Caco-2 (cell line): ENCODE results near the gene ARHGEF7. TPM values are rescaled to one million over a fixed set of nuclear protein-coding genes. Genes with fewer than 3 reads are reported as not detected.

Source experiments
- BruUV-seq: library from RNA; stranded (reverse); fragments of 400-500 nt; replicated peaks from 2 replicates; lab custom pipeline; 2021; lab: Mats Ljungman, UMichigan
- CTCF ChIA-PET: fragments of 300-600 bp; sonication (Branson Sonifier 250); formaldehyde crosslinking; loops from one replicate; lab custom pipeline; 2022; ENCODE audit warnings: antibody characterized with exemption; lab: Charles Lee
- POLR2A ChIA-PET: fragments of 300-600 bp; sonication (Branson Sonifier 250); formaldehyde crosslinking; loops from one replicate; lab custom pipeline; 2022; ENCODE audit warnings: antibody characterized with exemption; lab: Charles Lee
- DNase-seq, 2 experiments: peaks; one replicate each; pipeline versions ENCODE4 v3.0.0 to v3.0.0-alpha.2; 2020 to 2022
- H3K27me3 ChIP-seq: replicated peaks from 2 replicates; pipeline ENCODE4 v1.6.0; 2011; ENCODE audit warnings: low read length; ENCODE audit not compliant: control insufficient read depth, insufficient read depth
- H3K36me3 ChIP-seq: 2 replicates; pipeline ENCODE4 v1.5.1; 2011; ENCODE audit warnings: low read length; ENCODE audit not compliant: control insufficient read depth, insufficient read depth
- H3K4me1 ChIP-seq: fragments of 250-450 bp; sonication (Bioruptor Pico); 2 replicates; pipeline ENCODE4 v1.5.1; 2020; ENCODE audit warnings: mild to moderate bottlenecking
- H3K4me3 ChIP-seq: 2 replicates; pipeline ENCODE4 v1.5.1; 2011; ENCODE audit warnings: low read depth, mild to moderate bottlenecking, control low read depth, low read length
- H3K9me3 ChIP-seq: fragments of 250-450 bp; sonication (Bioruptor Pico); 2 replicates; pipeline ENCODE4 v1.5.1; 2020; ENCODE audit warnings: mild to moderate bottlenecking, moderate library complexity
- H3K27ac Mint-ChIP-seq: one replicate; pipeline ENCODE4 v1.8.0; 2022; ENCODE audit warnings: mixed read lengths; ENCODE audit not compliant: unreplicated experiment
- H3K27me3 Mint-ChIP-seq: one replicate; pipeline ENCODE4 v1.8.0; 2022; ENCODE audit warnings: mixed read lengths; ENCODE audit not compliant: insufficient read depth, unreplicated experiment
- H3K36me3 Mint-ChIP-seq: one replicate; pipeline ENCODE4 v1.8.0; 2022; ENCODE audit warnings: mild to moderate bottlenecking, mixed read lengths; ENCODE audit not compliant: insufficient read depth, unreplicated experiment
- H3K4me1 Mint-ChIP-seq: one replicate; pipeline ENCODE4 v1.8.0; 2022; ENCODE audit warnings: low read depth, mixed read lengths; ENCODE audit not compliant: unreplicated experiment
- H3K4me3 Mint-ChIP-seq: one replicate; pipeline ENCODE4 v1.8.0; 2022; ENCODE audit warnings: mild to moderate bottlenecking, moderate library complexity, mixed read lengths; ENCODE audit not compliant: unreplicated experiment
- H3K9me3 Mint-ChIP-seq: one replicate; pipeline ENCODE4 v1.8.0; 2022; ENCODE audit warnings: mixed read lengths; ENCODE audit not compliant: unreplicated experiment
- intact Hi-C: fragments of 100-400 bp; cut with micrococcal nuclease; formaldehyde crosslinking; loops from one replicate; pipeline ENCODE4 v1.10.0; 2022; ENCODE audit not compliant: unreplicated experiment
- total RNA-seq: library from RNA; stranded (reverse); gene quantifications from 2 replicates; pipeline ENCODE4 v1.2.3, GENCODE V29; 2022
- TF ChIP-seq, protein P1 (sequence below), 2 experiments: fragments of 200-600 bp in 1 of 2; IDR thresholded peaks; 1 replicate in 1 of 2; 2 replicates in 1 of 2; pipeline versions ENCODE4 v1.5.1 to v1.8.0; 2011 to 2022; ENCODE audit warnings: antibody characterized with exemption in 1 of 2, control low read depth in 1 of 2, inconsistent platforms in 1 of 2, low read depth in 1 of 2, low read length in 1 of 2, mild to moderate bottlenecking in 1 of 2, moderate library complexity in 1 of 2; ENCODE audit not compliant: insufficient read depth in 1 of 2, severe bottlenecking in 1 of 2, unreplicated experiment in 1 of 2

Gene ARHGEF7
- total RNA-seq, 1 experiment from 2014 or later: 60.5 TPM

DNA sequence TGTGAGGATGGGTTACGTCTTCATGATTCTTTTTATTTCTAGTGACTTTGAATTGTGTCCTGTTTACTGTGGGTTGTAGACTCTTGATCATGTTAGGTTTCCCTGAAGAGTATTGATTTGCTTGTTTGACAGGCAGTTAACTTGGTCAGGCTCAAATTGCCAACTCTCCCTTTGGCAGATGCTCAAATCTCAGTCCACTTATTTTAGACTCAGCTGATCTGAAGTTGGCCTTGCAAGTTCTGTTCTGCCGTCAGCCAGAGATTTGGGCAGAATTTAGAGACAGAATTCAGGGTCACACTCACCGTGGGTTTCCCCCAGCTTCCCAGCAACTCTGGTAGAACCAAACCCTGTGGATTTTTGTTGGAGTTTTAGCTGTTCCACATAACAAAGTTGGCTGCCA lies 133.7 kb downstream of the ARHGEF7 start:
- H3K4me3 ChIP-seq: no peak overlapping the region
- H3K4me1 ChIP-seq: peaks cover 11% of the 10 kb centered on the region
- Mint-ChIP-seq H3K27ac (no peak overlapping the region), H3K9me3 (no peaks in the 10 kb centered on the region), H3K27me3 (no peaks in the 10 kb centered on the region), H3K36me3 (peaks cover 56% of the 10 kb centered on the region), H3K4me3 (no peak overlapping the region), H3K4me1 (peaks cover 16% of the 10 kb centered on the region)
- intact Hi-C loops: no loop called here
- H3K36me3 ChIP-seq: peaks cover 4% of the 10 kb centered on the region
- CTCF ChIA-PET: no interaction called here
- POLR2A ChIA-PET: no interaction called here
- no TSS peak for BruUV-seq
- TF ChIP-seq, protein P1, sequence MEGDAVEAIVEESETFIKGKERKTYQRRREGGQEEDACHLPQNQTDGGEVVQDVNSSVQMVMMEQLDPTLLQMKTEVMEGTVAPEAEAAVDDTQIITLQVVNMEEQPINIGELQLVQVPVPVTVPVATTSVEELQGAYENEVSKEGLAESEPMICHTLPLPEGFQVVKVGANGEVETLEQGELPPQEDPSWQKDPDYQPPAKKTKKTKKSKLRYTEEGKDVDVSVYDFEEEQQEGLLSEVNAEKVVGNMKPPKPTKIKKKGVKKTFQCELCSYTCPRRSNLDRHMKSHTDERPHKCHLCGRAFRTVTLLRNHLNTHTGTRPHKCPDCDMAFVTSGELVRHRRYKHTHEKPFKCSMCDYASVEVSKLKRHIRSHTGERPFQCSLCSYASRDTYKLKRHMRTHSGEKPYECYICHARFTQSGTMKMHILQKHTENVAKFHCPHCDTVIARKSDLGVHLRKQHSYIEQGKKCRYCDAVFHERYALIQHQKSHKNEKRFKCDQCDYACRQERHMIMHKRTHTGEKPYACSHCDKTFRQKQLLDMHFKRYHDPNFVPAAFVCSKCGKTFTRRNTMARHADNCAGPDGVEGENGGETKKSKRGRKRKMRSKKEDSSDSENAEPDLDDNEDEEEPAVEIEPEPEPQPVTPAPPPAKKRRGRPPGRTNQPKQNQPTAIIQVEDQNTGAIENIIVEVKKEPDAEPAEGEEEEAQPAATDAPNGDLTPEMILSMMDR (IDR thresholded peaks at IDR 0.05; ENCODE audit: insufficient read depth in 1 of 2, low read depth in 1 of 2, low read length in 1 of 2, severe bottlenecking in 1 of 2, unreplicated experiment in 1 of 2): no peak
- H3K9me3 ChIP-seq: no peaks in the 10 kb centered on the region
- H3K27me3 ChIP-seq: no peaks in the 10 kb centered on the region
- DNase-seq: no peak

DNA sequence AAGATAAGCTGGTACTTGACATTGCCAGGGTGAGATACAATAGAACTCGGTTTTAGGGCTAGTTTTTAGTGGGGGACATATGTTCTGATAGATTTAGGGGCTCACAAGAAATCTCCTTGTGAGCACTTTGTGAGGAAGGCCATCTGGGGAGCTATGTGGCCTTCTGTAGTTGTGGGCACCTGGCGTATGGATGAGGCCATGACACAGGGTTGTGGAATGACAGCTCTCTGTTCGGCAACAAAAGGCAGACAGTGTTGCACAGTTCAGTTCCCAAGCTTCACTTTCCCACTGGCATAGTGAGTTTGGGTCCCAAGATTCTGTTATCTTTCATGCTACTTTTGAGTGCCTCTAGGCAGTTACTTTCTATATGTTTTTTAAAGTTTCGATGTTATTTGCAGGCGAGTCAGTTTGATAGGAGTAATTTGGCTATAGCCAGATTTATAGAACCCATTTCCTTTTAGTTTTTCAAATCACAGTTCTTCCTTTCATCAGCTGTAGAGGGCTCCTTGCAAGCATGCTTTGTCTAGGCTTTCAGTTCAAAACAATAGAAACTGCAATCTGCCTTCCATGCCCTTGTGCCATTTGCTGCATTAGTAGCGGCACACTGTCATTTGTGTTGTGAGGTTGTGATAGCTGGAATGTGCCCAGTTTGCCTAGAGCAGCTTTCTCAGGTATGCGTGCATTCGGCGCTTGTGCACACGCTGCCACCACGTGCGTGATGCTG lies 134.7 kb downstream of the ARHGEF7 start:
- CTCF ChIA-PET: no interaction called here
- no peak for DNase-seq
- H3K4me3 ChIP-seq: no peak overlapping the region
- H3K36me3 Mint-ChIP-seq: peaks cover 52% of the 10 kb centered on the region
- POLR2A ChIA-PET: no interaction called here
- no peaks in the 10 kb centered on the region for H3K9me3 ChIP-seq
- intact Hi-C loops: no loop called here
- H3K4me3 Mint-ChIP-seq: no peak overlapping the region
- BruUV-seq: no TSS peak
- TF ChIP-seq, protein P1 (IDR thresholded peaks at IDR 0.05; ENCODE audit: insufficient read depth in 1 of 2, low read depth in 1 of 2, low read length in 1 of 2, severe bottlenecking in 1 of 2, unreplicated experiment in 1 of 2): no peak
- H3K9me3 Mint-ChIP-seq: no peaks in the 10 kb centered on the region
- no peaks in the 10 kb centered on the region for H3K27me3 Mint-ChIP-seq
- peaks cover 4% of the 10 kb centered on the region for H3K36me3 ChIP-seq
- peaks cover 11% of the 10 kb centered on the region for H3K4me1 ChIP-seq
- H3K27me3 ChIP-seq: no peaks in the 10 kb centered on the region
- peak overlapping the region; percentile 25 for H3K27ac Mint-ChIP-seq
- H3K4me1 Mint-ChIP-seq: peaks cover 16% of the 10 kb centered on the region

DNA sequence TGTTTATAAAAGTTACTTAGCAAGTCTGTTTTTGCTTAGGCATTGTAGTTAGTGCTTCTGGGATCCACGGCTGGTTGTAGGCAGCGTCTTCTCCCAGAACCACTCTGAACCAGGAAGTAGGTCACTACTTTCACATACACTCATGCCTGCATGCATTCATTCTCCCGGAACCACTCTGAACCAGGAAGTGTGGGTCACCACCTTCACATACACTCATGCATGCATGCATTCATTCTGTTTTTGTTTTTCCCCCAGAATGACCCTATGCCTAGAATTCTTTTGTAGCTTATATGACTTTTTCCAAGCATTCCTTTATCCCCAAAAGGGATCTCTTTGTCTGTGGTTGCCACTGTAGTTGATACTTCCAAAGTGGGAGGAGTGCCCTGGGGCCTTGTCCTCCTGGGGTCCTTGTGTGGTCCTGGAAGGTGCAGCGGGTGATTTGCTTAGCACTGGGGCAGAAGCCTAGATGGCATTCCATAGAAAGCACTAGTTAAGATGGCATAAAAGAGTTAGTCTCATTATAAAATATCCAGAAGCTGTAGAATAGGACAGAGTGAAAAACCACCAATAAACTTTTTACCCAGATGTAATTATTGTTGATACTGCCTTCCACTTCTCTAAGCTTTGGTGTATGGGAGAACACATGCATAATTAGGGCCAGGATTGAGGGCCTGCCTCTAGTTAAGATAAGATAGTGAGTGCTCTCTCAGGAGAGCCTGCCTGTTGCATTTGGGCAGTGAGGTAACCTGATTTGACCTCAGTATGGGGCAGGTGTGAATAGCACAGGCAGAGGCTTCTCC lies 136.7 kb downstream of the ARHGEF7 start:
- no peak overlapping the region for H3K4me3 ChIP-seq
- H3K9me3 ChIP-seq: no peaks in the 10 kb centered on the region
- no peaks in the 10 kb centered on the region for H3K27me3 Mint-ChIP-seq
- no peak for DNase-seq
- BruUV-seq: no TSS peak
- TF ChIP-seq, protein P1 (IDR thresholded peaks at IDR 0.05; ENCODE audit: insufficient read depth in 1 of 2, low read depth in 1 of 2, low read length in 1 of 2, severe bottlenecking in 1 of 2, unreplicated experiment in 1 of 2): no peak
- peaks cover 6% of the 10 kb centered on the region for H3K36me3 ChIP-seq
- H3K27me3 ChIP-seq: no peaks in the 10 kb centered on the region
- POLR2A ChIA-PET: no interaction called here
- H3K36me3 Mint-ChIP-seq: peaks cover 52% of the 10 kb centered on the region
- H3K4me1 Mint-ChIP-seq: peaks cover 23% of the 10 kb centered on the region
- peaks cover 11% of the 10 kb centered on the region for H3K4me1 ChIP-seq
- CTCF ChIA-PET: no interaction called here
- H3K9me3 Mint-ChIP-seq: peaks cover 4% of the 10 kb centered on the region
- H3K4me3 Mint-ChIP-seq: no peak overlapping the region
- intact Hi-C loops: no loop called here
- H3K27ac Mint-ChIP-seq: peak overlapping the region; percentile 47
